Calu3 (cell line): ENCODE results near the gene GYPB. TPM values are rescaled to one million over a fixed set of nuclear protein-coding genes. Genes with fewer than 3 reads are reported as not detected.
"Not testable (repeated sequence)": the region's sequence is repeated elsewhere in the genome, so short reads cannot be mapped to it uniquely, and the experiment has no call there.

Source experiments
- Bru-seq: library from RNA; stranded (reverse); fragments of 400-500 nt; gene quantifications from one replicate; lab custom pipeline; 2021; lab: Mats Ljungman, UMichigan
- BruChase-seq, 2 experiments: library from RNA; stranded (reverse); fragments of 400-500 nt; gene quantifications; one replicate each; lab custom pipeline; 2021; lab: Mats Ljungman, UMichigan
- BruUV-seq: library from RNA; stranded (reverse); fragments of 400-500 nt; replicated peaks from 2 replicates; lab custom pipeline; 2021; lab: Mats Ljungman, UMichigan
- CTCF ChIA-PET: fragments of 300-600 bp; sonication (Branson Sonifier 250); formaldehyde crosslinking; loops from one replicate; lab custom pipeline; 2022; ENCODE audit warnings: antibody characterized with exemption; lab: Charles Lee
- DNase-seq: peaks from one replicate; pipeline ENCODE4 v3.0.0; 2022
- H3K27ac Mint-ChIP-seq: one replicate; pipeline ENCODE4 v1.8.0; 2022; ENCODE audit warnings: mixed read lengths; ENCODE audit not compliant: unreplicated experiment
- H3K27me3 Mint-ChIP-seq: one replicate; pipeline ENCODE4 v1.8.0; 2022; ENCODE audit warnings: mixed read lengths; ENCODE audit not compliant: unreplicated experiment
- H3K36me3 Mint-ChIP-seq: one replicate; pipeline ENCODE4 v1.8.0; 2022; ENCODE audit warnings: mild to moderate bottlenecking, moderate library complexity, mixed read lengths; ENCODE audit not compliant: insufficient read depth, unreplicated experiment
- H3K4me1 Mint-ChIP-seq: one replicate; pipeline ENCODE4 v1.8.0; 2022; ENCODE audit warnings: mild to moderate bottlenecking, low read depth, mixed read lengths; ENCODE audit not compliant: unreplicated experiment
- H3K4me3 Mint-ChIP-seq: one replicate; pipeline ENCODE4 v1.8.0; 2022; ENCODE audit warnings: mild to moderate bottlenecking, low read depth, moderate library complexity, mixed read lengths; ENCODE audit not compliant: unreplicated experiment
- H3K9me3 Mint-ChIP-seq: one replicate; pipeline ENCODE4 v1.8.0; 2022; ENCODE audit warnings: low read depth, mixed read lengths; ENCODE audit not compliant: unreplicated experiment
- intact Hi-C: fragments of 100-400 bp; cut with micrococcal nuclease; formaldehyde crosslinking; loops from one replicate; pipeline ENCODE4 v1.10.0; 2022; ENCODE audit not compliant: unreplicated experiment
- long read RNA-seq: library from polyadenylated mRNA; stranded (forward); transcript quantifications from one replicate; pipeline ENCODE4 v2.0.0, GENCODE V29; 2022
- total RNA-seq: library from RNA; stranded (reverse); gene quantifications from 2 replicates; pipeline ENCODE4 v1.2.3, GENCODE V29; 2022
- TF ChIP-seq, protein P1 (sequence below): fragments of 200-600 bp; IDR thresholded peaks from one replicate; pipeline ENCODE4 v1.8.0; 2022; ENCODE audit warnings: antibody characterized with exemption; ENCODE audit not compliant: unreplicated experiment

GYPB gene
- total RNA-seq (not detected in 2 replicates), Bru-seq, nascent RNA (not detected), BruChase-seq, experiment 1, labeled RNA remaining after a 6-hour chase (not detected), BruChase-seq, experiment 2, labeled RNA remaining after a 2-hour chase (not detected)
- long read RNA-seq: 0 reads

DNA sequence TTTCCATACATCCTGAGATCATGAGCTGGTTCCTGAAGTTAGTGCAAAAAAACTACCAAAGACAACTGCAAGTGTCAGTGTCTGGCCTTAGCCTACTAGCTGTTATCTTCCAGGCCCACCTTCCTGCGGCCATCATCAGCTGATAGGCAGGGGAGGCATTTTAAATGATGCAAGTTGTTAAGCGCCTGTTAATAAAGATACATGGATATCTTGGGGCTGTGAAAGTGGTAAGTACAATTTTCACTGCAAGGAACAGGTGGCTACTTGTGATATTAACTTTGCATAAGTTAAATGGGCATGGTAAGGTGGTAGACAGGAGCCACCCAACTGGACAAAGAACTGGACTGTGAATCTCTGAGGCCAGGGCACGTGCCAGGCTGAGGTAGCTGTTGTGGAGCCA, at the start of gene GYPB:
Gene GYPB (minus strand): TSS at position 104 of the 400 bp plus-strand sequence. CDS start 93 bp downstream, at position 11.
- H3K4me1 Mint-ChIP-seq, BruUV-seq, intact Hi-C loops: not testable (repeated sequence)

DNA sequence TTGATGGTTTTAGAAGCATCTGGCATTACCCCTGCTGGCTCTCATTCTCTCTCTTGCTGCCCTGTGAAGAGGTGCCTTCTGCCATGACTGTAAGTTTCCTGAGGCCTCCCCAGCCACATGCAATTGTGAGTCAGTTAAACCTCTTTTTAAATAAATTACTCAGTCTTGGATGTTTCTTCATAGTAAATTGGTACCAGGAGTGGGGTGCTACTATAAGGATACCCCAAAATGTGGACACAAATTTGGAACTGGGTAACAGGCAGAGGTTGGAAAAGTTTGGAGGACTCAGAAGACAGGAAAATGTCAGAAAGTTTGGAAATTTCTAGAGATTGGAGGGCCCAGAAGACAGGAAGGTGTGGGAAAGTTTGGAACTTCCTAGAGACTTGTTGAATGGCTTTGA, 42.4 kb upstream of the GYPB start:
- H3K36me3 Mint-ChIP-seq, H3K9me3 Mint-ChIP-seq, CTCF ChIA-PET, BruUV-seq, H3K4me1 Mint-ChIP-seq, DNase-seq, H3K4me3 Mint-ChIP-seq, H3K27ac Mint-ChIP-seq, H3K27me3 Mint-ChIP-seq, intact Hi-C loops: not testable (repeated sequence)

More for the DNA sequence above, at the start of gene GYPB:
- DNase-seq, CTCF ChIA-PET, H3K27ac Mint-ChIP-seq, H3K4me3 Mint-ChIP-seq, H3K9me3 Mint-ChIP-seq, H3K36me3 Mint-ChIP-seq, H3K27me3 Mint-ChIP-seq: not testable (repeated sequence)

DNA sequence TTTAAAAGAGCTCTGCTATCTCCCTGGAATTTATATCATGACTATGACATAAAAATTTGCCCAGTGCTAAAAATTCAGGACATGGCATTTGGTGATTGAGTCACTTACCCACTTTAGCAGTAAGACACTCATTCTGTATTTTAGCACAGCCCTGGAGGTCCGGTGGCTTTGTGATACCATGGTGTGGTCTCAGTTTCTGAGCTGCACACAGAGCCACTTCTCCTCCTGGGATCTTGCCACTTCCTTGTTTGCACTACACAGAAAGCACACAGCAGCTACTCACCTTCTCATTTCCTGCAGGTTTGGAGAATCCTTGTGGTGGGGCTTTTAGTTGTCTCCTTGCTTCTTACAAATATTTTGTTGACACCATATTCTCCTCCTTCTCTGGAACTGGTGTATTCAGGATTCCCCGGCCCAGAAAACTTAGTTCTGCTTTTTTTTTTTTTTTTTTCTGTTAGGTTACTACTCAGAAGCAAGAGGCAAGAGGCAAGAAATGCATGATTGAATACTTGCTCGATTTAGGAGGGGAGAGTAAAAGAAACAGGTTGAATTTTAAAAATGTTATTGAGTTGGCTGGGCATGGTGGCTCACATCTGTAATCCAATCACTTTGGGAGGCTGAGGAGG, 41.2 kb upstream of the GYPB start:
- H3K9me3 Mint-ChIP-seq, H3K4me3 Mint-ChIP-seq, BruUV-seq, intact Hi-C loops, H3K27ac Mint-ChIP-seq, H3K27me3 Mint-ChIP-seq, DNase-seq, H3K36me3 Mint-ChIP-seq, H3K4me1 Mint-ChIP-seq, CTCF ChIA-PET: not testable (repeated sequence)

DNA sequence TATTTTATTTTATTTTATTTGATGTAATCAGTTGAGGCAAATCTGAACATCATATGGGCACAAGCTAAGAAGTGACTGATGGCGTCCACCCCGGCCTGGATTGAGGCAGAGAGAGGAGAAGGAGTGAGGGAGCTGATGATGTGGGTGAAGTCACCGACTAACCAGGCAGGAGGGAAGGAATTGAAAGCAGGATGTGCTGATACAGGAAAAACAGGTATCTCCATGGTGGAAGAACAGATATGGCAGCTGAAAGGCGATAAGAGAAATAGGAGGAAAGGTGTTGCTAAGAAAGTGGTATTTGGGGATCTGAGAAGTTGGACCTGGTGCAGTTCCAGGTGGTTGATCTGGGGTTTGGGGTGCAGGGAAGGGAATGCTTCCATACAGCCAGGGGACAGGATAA, 37.6 kb upstream of the GYPB start:
- Mint-ChIP-seq H3K9me3 (no peaks in the 10 kb centered on the region), H3K27me3 (no peaks in the 10 kb centered on the region), H3K27ac (no peak overlapping the region), H3K36me3 (no peaks in the 10 kb centered on the region), H3K4me3 (no peak overlapping the region), H3K4me1 (no peaks in the 10 kb centered on the region)
- no peak for DNase-seq
- TF ChIP-seq, protein P1, sequence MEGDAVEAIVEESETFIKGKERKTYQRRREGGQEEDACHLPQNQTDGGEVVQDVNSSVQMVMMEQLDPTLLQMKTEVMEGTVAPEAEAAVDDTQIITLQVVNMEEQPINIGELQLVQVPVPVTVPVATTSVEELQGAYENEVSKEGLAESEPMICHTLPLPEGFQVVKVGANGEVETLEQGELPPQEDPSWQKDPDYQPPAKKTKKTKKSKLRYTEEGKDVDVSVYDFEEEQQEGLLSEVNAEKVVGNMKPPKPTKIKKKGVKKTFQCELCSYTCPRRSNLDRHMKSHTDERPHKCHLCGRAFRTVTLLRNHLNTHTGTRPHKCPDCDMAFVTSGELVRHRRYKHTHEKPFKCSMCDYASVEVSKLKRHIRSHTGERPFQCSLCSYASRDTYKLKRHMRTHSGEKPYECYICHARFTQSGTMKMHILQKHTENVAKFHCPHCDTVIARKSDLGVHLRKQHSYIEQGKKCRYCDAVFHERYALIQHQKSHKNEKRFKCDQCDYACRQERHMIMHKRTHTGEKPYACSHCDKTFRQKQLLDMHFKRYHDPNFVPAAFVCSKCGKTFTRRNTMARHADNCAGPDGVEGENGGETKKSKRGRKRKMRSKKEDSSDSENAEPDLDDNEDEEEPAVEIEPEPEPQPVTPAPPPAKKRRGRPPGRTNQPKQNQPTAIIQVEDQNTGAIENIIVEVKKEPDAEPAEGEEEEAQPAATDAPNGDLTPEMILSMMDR: no peak
- intact Hi-C loops: no loop called here
- CTCF ChIA-PET: no interaction called here
- BruUV-seq: no TSS peak

DNA sequence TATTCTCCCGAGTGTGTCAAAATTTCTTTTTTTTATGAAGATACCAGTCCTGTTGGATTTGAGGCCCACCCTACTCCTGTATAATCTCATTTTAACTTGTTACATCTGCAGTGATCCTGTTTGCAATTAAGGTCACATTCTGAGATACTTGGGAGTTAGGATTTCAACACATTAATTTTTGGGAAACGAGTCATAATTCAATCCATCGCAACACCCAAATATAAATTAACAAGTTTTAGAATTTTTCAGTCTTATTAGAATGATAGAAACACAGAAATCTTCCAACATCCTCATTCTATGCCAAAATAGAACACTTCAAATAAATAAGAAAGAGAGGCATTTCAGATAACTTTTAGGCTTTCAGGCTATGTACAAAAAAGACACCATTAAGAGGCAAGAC, 36.2 kb upstream of the GYPB start:
- BruUV-seq, CTCF ChIA-PET, H3K9me3 Mint-ChIP-seq, intact Hi-C loops, H3K4me3 Mint-ChIP-seq, DNase-seq, H3K36me3 Mint-ChIP-seq, H3K4me1 Mint-ChIP-seq, H3K27me3 Mint-ChIP-seq, H3K27ac Mint-ChIP-seq: not testable (repeated sequence)

DNA sequence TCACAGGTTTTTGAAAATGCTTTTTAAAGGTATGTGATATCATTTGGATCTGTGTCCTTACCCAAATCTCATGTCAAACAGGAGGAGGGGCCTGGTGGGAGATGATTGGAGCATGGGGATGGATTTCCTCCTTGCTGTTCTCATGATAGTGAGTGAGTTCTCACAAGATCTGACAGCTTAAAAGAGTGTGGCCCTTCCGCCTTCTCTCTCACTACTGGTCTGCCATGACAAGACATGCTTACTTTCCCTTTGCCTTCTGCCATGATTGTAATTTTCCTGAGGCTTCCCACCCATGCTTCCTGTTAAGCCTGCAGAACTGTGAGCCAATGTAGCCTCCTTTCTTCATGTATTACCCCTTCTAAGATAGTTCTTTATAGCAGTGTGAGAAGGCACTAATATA, 32.3 kb upstream of the GYPB start:
- H3K27ac Mint-ChIP-seq, H3K9me3 Mint-ChIP-seq, H3K4me1 Mint-ChIP-seq, DNase-seq, intact Hi-C loops, BruUV-seq, H3K4me3 Mint-ChIP-seq, H3K36me3 Mint-ChIP-seq, CTCF ChIA-PET, H3K27me3 Mint-ChIP-seq: not testable (repeated sequence)

DNA sequence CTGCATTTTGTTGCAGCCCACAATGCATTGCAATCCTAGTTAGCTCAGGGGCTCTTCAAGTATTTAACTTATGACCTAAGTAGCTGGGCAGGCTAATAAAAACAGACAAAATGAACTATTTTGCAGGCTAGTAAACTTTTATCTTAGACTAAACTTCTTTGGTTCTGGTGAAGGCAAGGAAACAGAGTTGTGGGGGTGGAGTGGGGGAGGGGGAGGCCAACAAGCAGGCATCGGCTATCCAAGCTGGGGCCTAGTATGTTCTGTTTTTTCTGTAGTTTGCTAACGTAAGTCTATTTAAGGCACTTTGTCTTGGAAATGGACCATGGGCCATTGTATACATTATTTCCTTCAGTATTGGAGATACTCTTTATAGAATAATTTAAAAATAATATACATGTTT, 31.5 kb upstream of the GYPB start:
- CTCF ChIA-PET: interaction anchor here (0.6 kb wide), 1 partner anchor 449 kb away, joined by 6 read pairs; no protein-coding TSS in a partner anchor

DNA sequence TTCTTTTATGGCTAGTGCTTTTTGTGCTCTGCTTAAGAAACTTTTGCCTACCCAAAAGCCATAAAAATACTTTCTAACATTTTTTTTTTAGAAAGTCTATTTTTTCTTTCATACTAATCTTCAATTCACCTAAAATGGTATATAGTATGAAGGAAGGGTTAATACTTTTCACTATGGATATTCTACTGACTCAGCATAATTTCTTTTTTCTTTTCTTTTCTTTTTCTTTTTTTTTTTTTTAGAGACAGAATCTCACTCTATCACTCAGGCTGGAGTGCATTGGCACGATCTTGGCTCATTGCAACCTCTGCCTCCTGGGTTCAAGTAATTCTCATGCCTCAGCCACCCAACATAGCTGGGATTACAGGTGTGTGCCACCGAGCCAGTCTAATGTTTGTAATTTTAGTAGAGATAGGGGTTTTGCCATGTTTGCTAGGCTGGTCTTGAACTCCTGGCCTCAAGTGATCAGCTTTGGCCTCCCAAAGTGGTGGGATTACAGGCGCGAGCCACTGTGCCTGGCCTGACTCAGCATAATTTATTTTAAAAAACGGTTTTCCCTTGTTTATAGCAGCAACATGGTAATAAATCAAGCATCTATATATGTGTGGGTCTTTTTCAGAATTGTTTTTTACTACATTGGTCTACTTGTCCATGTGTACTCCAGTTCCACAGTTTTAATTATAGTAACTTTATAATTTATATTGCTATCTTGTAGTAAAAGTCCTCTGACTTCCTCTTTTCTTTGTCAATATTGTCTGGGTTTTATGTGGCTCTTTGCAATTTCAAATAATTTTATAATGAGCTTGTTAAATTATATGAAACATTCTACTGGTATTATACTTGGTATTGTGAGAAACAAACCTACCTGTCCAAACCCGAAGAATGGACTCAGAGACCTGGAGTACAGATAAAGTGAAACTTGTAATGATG, 30.6 kb upstream of the GYPB start:
- H3K9me3 Mint-ChIP-seq, H3K27me3 Mint-ChIP-seq, intact Hi-C loops, BruUV-seq, H3K27ac Mint-ChIP-seq, H3K4me3 Mint-ChIP-seq, DNase-seq, H3K4me1 Mint-ChIP-seq, H3K36me3 Mint-ChIP-seq: not testable (repeated sequence)
- CTCF ChIA-PET: interaction anchor here (0.6 kb wide), 1 partner anchor 448 kb away, joined by 6 read pairs; no protein-coding TSS in a partner anchor

More for the DNA sequence above, 31.5 kb upstream of the GYPB start:
- DNase-seq, H3K27me3 Mint-ChIP-seq, H3K27ac Mint-ChIP-seq, H3K9me3 Mint-ChIP-seq, intact Hi-C loops, H3K4me1 Mint-ChIP-seq, H3K36me3 Mint-ChIP-seq, BruUV-seq, H3K4me3 Mint-ChIP-seq: not testable (repeated sequence)
